IgD-negative memory B cell (primary cell): ENCODE results near the gene GATA1. TPM values are rescaled to one million over a fixed set of nuclear protein-coding genes. Genes with fewer than 3 reads are reported as not detected.
A peak's percentile ranks its signal among the peaks of the same experiment; 100 is the strongest.

Source experiments
- H3K27ac Mint-ChIP-seq, 3 donors: one replicate each; pipeline ENCODE4 v1.8.0; 2020 to 2022; ENCODE audit warnings: mild to moderate bottlenecking in 3 of 3, mixed read lengths in 3 of 3, moderate library complexity in 1 of 3
- H3K27me3 Mint-ChIP-seq: one replicate; pipeline ENCODE4 v1.8.0; 2021; ENCODE audit warnings: mixed read lengths
- H3K36me3 Mint-ChIP-seq: one replicate; pipeline ENCODE4 v1.8.0; 2020; ENCODE audit warnings: mild to moderate bottlenecking, mixed read lengths
- H3K4me1 Mint-ChIP-seq, 3 donors: one replicate each; pipeline ENCODE4 v1.8.0; 2020 to 2022; ENCODE audit warnings: mixed read lengths in 3 of 3, mild to moderate bottlenecking in 1 of 3
- H3K4me3 Mint-ChIP-seq, 4 donors: one replicate each; pipeline ENCODE4 v1.8.0; 2020 to 2022; ENCODE audit warnings: mild to moderate bottlenecking in 4 of 4, mixed read lengths in 4 of 4, moderate library complexity in 3 of 4
- H3K9me3 Mint-ChIP-seq, 3 donors: one replicate each; pipeline ENCODE4 v1.8.0; 2020 to 2021; ENCODE audit warnings: mixed read lengths in 3 of 3, mild to moderate bottlenecking in 1 of 3
- polyA plus RNA-seq: library from polyadenylated mRNA; unstranded; fragments of 300-500 nt; fragmentation: Illumina TruSeq; gene quantifications from one replicate; pipeline ENCODE4 v1.2.3, GENCODE V29; 2021

GATA1 gene
- polyA plus RNA-seq, 1 donor from 2014 or later, result not detected

- no peaks in the 10 kb centered on the region for H3K36me3 Mint-ChIP-seq
- H3K4me1 Mint-ChIP-seq, result no peaks in the 10 kb centered on the region
- H3K4me3 Mint-ChIP-seq, result no peak overlapping the region
- H3K27ac Mint-ChIP-seq, result no peak overlapping the region
- H3K9me3 Mint-ChIP-seq, result peaks cover 0 to 2% (median 0%) of the 10 kb centered on the region in 3 donors
- H3K27me3 Mint-ChIP-seq, result peaks cover 7% of the 10 kb centered on the region
These were observed 16.1 kb upstream of the GATA1 start for GRCh38 chrX:48770296-48770695.

GRCh38 chrX:48772602-48773001, 13.8 kb upstream of the GATA1 start:
- Mint-ChIP-seq H3K4me1 (no peaks in the 10 kb centered on the region), H3K4me3 (no peak overlapping the region), H3K36me3 (no peaks in the 10 kb centered on the region), H3K9me3 (peaks cover 0 to 2% (median 0%) of the 10 kb centered on the region in 3 donors), H3K27me3 (peaks cover 4% of the 10 kb centered on the region), H3K27ac (no peak overlapping the region)

- no peaks in the 10 kb centered on the region for H3K36me3 Mint-ChIP-seq
- peaks cover 0 to 2% (median 0%) of the 10 kb centered on the region in 3 donors for H3K9me3 Mint-ChIP-seq
- no peak overlapping the region for H3K27ac Mint-ChIP-seq
- H3K27me3 Mint-ChIP-seq, result no peaks in the 10 kb centered on the region
- no peak overlapping the region for H3K4me3 Mint-ChIP-seq
- no peaks in the 10 kb centered on the region for H3K4me1 Mint-ChIP-seq
These were observed 9.5 kb upstream of the GATA1 start for GRCh38 chrX:48776818-48777439.

GRCh38 chrX:48779399-48779798, 7.0 kb upstream of the GATA1 start:
- Mint-ChIP-seq H3K4me3 (no peak overlapping the region), H3K9me3 (no peaks in the 10 kb centered on the region), H3K4me1 (no peaks in the 10 kb centered on the region), H3K27me3 (no peaks in the 10 kb centered on the region), H3K27ac (no peak overlapping the region), H3K36me3 (no peaks in the 10 kb centered on the region)

- no peaks in the 10 kb centered on the region for H3K9me3 Mint-ChIP-seq
- no peak overlapping the region for H3K27ac Mint-ChIP-seq
- H3K36me3 Mint-ChIP-seq, result no peaks in the 10 kb centered on the region
- peaks cover 3% of the 10 kb centered on the region for H3K27me3 Mint-ChIP-seq
- no peak overlapping the region for H3K4me3 Mint-ChIP-seq
- H3K4me1 Mint-ChIP-seq, result no peaks in the 10 kb centered on the region
These were observed 4.7 kb upstream of the GATA1 start for GRCh38 chrX:48781705-48782104.

- H3K9me3 Mint-ChIP-seq, result no peaks in the 10 kb centered on the region
These were observed 4.2 kb upstream of the GATA1 start for GRCh38 chrX:48782216-48782615.

GRCh38 chrX:48782795-48783194, 3.6 kb upstream of the GATA1 start:
- no peak overlapping the region for H3K27ac Mint-ChIP-seq
- H3K4me1 Mint-ChIP-seq, result no peaks in the 10 kb centered on the region

More at GRCh38 chrX:48782216-48782615, 4.2 kb upstream of the GATA1 start:
- peaks cover 7% of the 10 kb centered on the region for H3K27me3 Mint-ChIP-seq
- no peak overlapping the region for H3K4me3 Mint-ChIP-seq
- H3K36me3 Mint-ChIP-seq, result no peaks in the 10 kb centered on the region
- no peak overlapping the region for H3K27ac Mint-ChIP-seq
- no peaks in the 10 kb centered on the region for H3K4me1 Mint-ChIP-seq

GRCh38 chrX:48784726-48785125, 1.7 kb upstream of the GATA1 start:
- Mint-ChIP-seq H3K9me3 (no peaks in the 10 kb centered on the region), H3K36me3 (no peaks in the 10 kb centered on the region), H3K4me3 (no peak overlapping the region), H3K27ac (no peak overlapping the region), H3K4me1 (peaks cover 0 to 3% (median 1%) of the 10 kb centered on the region in 3 donors), H3K27me3 (peaks cover 13% of the 10 kb centered on the region)

More at GRCh38 chrX:48782795-48783194, 3.6 kb upstream of the GATA1 start:
- Mint-ChIP-seq H3K4me3 (no peak overlapping the region), H3K36me3 (no peaks in the 10 kb centered on the region), H3K27me3 (peaks cover 7% of the 10 kb centered on the region), H3K9me3 (no peaks in the 10 kb centered on the region)

GRCh38 chrX:48785186-48785539, 1.2 kb upstream of the GATA1 start:
- Mint-ChIP-seq H3K27me3 (peaks cover 14% of the 10 kb centered on the region), H3K36me3 (no peaks in the 10 kb centered on the region), H3K4me1 (peaks cover 0 to 3% (median 1%) of the 10 kb centered on the region in 3 donors), H3K27ac (no peak overlapping the region), H3K4me3 (no peak overlapping the region), H3K9me3 (no peaks in the 10 kb centered on the region)

GRCh38 chrX:48785540-48786214, 713 bp upstream of the GATA1 start:
- H3K36me3 Mint-ChIP-seq, result no peaks in the 10 kb centered on the region
- H3K27ac Mint-ChIP-seq, result no peak overlapping the region
- peaks cover 14% of the 10 kb centered on the region for H3K27me3 Mint-ChIP-seq
- peaks cover 0 to 3% (median 1%) of the 10 kb centered on the region in 3 donors for H3K4me1 Mint-ChIP-seq
- no peak overlapping the region for H3K4me3 Mint-ChIP-seq
- H3K9me3 Mint-ChIP-seq, result no peaks in the 10 kb centered on the region

- no peaks in the 10 kb centered on the region for H3K36me3 Mint-ChIP-seq
- H3K4me1 Mint-ChIP-seq, result peaks cover 0 to 3% (median 1%) of the 10 kb centered on the region in 3 donors
- H3K27ac Mint-ChIP-seq, result peak overlapping the region in 1 of 3 donors; percentile 83
- H3K4me3 Mint-ChIP-seq, result no peak overlapping the region
- H3K9me3 Mint-ChIP-seq, result no peaks in the 10 kb centered on the region
- H3K27me3 Mint-ChIP-seq, result peaks cover 14% of the 10 kb centered on the region
These were observed 575 bp downstream of the GATA1 start for GRCh38 chrX:48786825-48787504.

GRCh38 chrX:48787505-48788443, 1.4 kb downstream of the GATA1 start:
- no peaks in the 10 kb centered on the region for H3K36me3 Mint-ChIP-seq
- no peak overlapping the region for H3K4me3 Mint-ChIP-seq
- peaks cover 0 to 3% (median 1%) of the 10 kb centered on the region in 3 donors for H3K4me1 Mint-ChIP-seq
- H3K27ac Mint-ChIP-seq, result peak overlapping the region in 2 of 3 donors; percentile 34 to 83
- H3K27me3 Mint-ChIP-seq, result peaks cover 14% of the 10 kb centered on the region
- H3K9me3 Mint-ChIP-seq, result no peaks in the 10 kb centered on the region

GRCh38 chrX:48789366-48790220, 3.2 kb downstream of the GATA1 start:
- no peaks in the 10 kb centered on the region for H3K9me3 Mint-ChIP-seq
- no peaks in the 10 kb centered on the region for H3K36me3 Mint-ChIP-seq
- H3K27ac Mint-ChIP-seq, result peak overlapping the region in 1 of 3 donors; percentile 46
- peaks cover 14% of the 10 kb centered on the region for H3K27me3 Mint-ChIP-seq
- peaks cover 0 to 3% (median 1%) of the 10 kb centered on the region in 3 donors for H3K4me1 Mint-ChIP-seq
- peak overlapping the region in 1 of 4 donors; percentile 59 for H3K4me3 Mint-ChIP-seq

GRCh38 chrX:48790477-48790876, 4.1 kb downstream of the GATA1 start:
- no peaks in the 10 kb centered on the region for H3K36me3 Mint-ChIP-seq
- H3K4me1 Mint-ChIP-seq, result peaks cover 0 to 3% (median 1%) of the 10 kb centered on the region in 3 donors
- H3K27me3 Mint-ChIP-seq, result peaks cover 13% of the 10 kb centered on the region
- no peak overlapping the region for H3K4me3 Mint-ChIP-seq
- no peaks in the 10 kb centered on the region for H3K9me3 Mint-ChIP-seq
- no peak overlapping the region for H3K27ac Mint-ChIP-seq
